Neural cell (in vitro differentiated cells): ENCODE measurements around the gene HSBP1.

Experiments used
- EP300 ChIP-seq: fragments of 450-650 bp; conservative IDR thresholded peaks from 2 replicates; pipeline ENCODE4 v1.6.1; 2014; ENCODE audit warnings: antibody characterized with exemption, mild to moderate bottlenecking, moderate library complexity; ENCODE audit not compliant: poor library complexity, severe bottlenecking
- EZH2 ChIP-seq: fragments of 200-600, 300-800 bp; shearing (Covaris generic), sonication (generic); IDR thresholded peaks from 2 replicates; pipeline ENCODE4 v1.6.1; 2014; ENCODE audit warnings: antibody characterized with exemption, low read length, borderline replicate concordance, mild to moderate bottlenecking; ENCODE audit not compliant: insufficient read depth, poor library complexity, severe bottlenecking
- MXI1 ChIP-seq: fragments of 450-650 bp; conservative IDR thresholded peaks from 2 replicates; pipeline ENCODE4 v1.6.1; 2014; ENCODE audit warnings: antibody characterized with exemption, mild to moderate bottlenecking; ENCODE audit not compliant: poor library complexity, severe bottlenecking
- POLR2AphosphoS5 ChIP-seq: IDR thresholded peaks from 2 replicates; pipeline ENCODE4 v1.6.1; 2012
- RAD21 ChIP-seq: fragments of 450-650 bp; conservative IDR thresholded peaks from 2 replicates; pipeline ENCODE4 v1.6.1; 2014; ENCODE audit warnings: antibody characterized with exemption, mild to moderate bottlenecking, moderate library complexity
- SMC3 ChIP-seq: fragments of 450-650 bp; conservative IDR thresholded peaks from 2 replicates; pipeline ENCODE4 v1.6.1; 2014; ENCODE audit warnings: antibody characterized with exemption, mild to moderate bottlenecking, moderate library complexity; ENCODE audit not compliant: poor library complexity
- TAF1 ChIP-seq: IDR thresholded peaks from 2 replicates; pipeline ENCODE4 v1.6.1; 2012; ENCODE audit warnings: low read depth
- TF ChIP-seq, protein P1 (sequence below): fragments of 450-650 bp; IDR thresholded peaks from 2 replicates; pipeline ENCODE4 v1.5.1; 2014; ENCODE audit warnings: antibody characterized with exemption, mild to moderate bottlenecking, moderate library complexity; ENCODE audit not compliant: poor library complexity, severe bottlenecking
- TF ChIP-seq, protein P2 (sequence below): IDR thresholded peaks from 2 replicates; pipeline ENCODE4 v1.6.1; 2012; ENCODE audit warnings: borderline replicate concordance

DNA sequence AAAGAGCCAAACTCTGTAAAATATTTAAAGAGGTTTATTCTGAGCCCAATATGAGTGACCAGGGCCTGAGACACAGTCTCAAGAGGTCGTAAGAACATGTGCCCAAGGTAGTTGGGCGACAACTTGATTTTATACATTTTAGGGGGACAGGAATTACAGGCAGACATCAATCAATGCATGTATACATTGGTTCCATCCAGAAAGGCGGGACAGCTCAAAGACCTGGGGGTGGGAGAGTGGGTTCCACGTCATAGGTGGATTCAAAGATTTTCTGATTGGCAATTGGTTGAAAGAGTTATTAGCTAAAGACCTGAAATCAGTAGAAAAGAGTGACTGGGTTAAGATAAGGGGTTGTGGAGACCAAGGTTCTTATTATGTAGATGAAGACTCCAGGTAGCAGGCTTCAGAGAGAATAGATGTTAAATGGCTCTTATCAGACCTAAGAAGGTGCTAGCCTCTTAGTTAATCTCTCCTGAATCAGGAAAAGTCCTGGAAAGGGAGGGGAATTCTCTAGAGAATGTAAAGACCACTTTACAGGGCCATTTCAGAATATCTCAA, 32.4 kb downstream of the HSBP1 start:
- TF ChIP-seq EZH2: no peak
- TF ChIP-seq, protein P1, sequence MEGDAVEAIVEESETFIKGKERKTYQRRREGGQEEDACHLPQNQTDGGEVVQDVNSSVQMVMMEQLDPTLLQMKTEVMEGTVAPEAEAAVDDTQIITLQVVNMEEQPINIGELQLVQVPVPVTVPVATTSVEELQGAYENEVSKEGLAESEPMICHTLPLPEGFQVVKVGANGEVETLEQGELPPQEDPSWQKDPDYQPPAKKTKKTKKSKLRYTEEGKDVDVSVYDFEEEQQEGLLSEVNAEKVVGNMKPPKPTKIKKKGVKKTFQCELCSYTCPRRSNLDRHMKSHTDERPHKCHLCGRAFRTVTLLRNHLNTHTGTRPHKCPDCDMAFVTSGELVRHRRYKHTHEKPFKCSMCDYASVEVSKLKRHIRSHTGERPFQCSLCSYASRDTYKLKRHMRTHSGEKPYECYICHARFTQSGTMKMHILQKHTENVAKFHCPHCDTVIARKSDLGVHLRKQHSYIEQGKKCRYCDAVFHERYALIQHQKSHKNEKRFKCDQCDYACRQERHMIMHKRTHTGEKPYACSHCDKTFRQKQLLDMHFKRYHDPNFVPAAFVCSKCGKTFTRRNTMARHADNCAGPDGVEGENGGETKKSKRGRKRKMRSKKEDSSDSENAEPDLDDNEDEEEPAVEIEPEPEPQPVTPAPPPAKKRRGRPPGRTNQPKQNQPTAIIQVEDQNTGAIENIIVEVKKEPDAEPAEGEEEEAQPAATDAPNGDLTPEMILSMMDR: no peak
- TF ChIP-seq EP300: no peak
- no peak for TF ChIP-seq SMC3
- TF ChIP-seq, protein P2, sequence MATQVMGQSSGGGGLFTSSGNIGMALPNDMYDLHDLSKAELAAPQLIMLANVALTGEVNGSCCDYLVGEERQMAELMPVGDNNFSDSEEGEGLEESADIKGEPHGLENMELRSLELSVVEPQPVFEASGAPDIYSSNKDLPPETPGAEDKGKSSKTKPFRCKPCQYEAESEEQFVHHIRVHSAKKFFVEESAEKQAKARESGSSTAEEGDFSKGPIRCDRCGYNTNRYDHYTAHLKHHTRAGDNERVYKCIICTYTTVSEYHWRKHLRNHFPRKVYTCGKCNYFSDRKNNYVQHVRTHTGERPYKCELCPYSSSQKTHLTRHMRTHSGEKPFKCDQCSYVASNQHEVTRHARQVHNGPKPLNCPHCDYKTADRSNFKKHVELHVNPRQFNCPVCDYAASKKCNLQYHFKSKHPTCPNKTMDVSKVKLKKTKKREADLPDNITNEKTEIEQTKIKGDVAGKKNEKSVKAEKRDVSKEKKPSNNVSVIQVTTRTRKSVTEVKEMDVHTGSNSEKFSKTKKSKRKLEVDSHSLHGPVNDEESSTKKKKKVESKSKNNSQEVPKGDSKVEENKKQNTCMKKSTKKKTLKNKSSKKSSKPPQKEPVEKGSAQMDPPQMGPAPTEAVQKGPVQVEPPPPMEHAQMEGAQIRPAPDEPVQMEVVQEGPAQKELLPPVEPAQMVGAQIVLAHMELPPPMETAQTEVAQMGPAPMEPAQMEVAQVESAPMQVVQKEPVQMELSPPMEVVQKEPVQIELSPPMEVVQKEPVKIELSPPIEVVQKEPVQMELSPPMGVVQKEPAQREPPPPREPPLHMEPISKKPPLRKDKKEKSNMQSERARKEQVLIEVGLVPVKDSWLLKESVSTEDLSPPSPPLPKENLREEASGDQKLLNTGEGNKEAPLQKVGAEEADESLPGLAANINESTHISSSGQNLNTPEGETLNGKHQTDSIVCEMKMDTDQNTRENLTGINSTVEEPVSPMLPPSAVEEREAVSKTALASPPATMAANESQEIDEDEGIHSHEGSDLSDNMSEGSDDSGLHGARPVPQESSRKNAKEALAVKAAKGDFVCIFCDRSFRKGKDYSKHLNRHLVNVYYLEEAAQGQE: no peak
- TF ChIP-seq POLR2AphosphoS5: no peak
- no peak for TF ChIP-seq MXI1
- TF ChIP-seq TAF1: no peak
- no peak for TF ChIP-seq RAD21
